ENCODE data around the gene TBC1D4. TPM values are rescaled to one million over a fixed set of nuclear protein-coding genes. Genes with fewer than 3 reads are reported as not detected.
A peak's percentile ranks its signal among the peaks of the same experiment; 100 is the strongest.

The TBC1D4 gene
- polyA plus RNA-seq, 1 of the 3 experiments (the other 2 are of a cell fraction), result 8.8 TPM

DNA sequence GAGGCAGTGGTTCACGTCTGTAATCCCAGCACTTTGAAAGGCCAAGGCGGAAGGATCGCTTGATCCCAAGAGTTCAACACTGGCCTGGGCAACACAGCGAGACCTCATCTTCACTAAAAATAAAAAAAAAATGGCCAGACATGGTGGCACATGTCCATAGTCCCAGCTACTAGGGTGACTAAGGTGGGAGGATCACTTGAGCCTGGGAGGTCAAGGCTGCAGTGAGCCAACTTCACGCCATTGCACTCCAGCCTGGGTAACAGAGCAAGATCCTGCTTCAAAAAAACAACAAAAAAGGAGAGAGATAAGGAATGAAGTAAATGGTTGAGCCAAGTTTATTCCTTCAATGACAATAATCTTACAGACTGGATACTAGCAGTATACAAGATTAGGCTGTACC is 21.3 kb downstream of the TBC1D4 start (continued):
- no peak for TF ChIP-seq RCOR1 (IDR thresholded peaks at IDR 0.05; ENCODE audit: low read length)
- no peak for TF ChIP-seq FOXJ3 (CRISPR knock-in tag; IDR thresholded peaks at IDR 0.05)
- TF ChIP-seq SMC3 (IDR thresholded peaks at IDR 0.05; ENCODE audit: low read depth, low read length), result no peak
- TF ChIP-seq RAD21 (IDR thresholded peaks at IDR 0.05; ENCODE audit: low read length), result no peak
- no peak for TF ChIP-seq SIN3A (IDR thresholded peaks at IDR 0.05; ENCODE audit: borderline replicate concordance, low read depth, low read length)
- TF ChIP-seq EZH2phosphoT487 (IDR thresholded peaks at IDR 0.05; ENCODE audit: borderline replicate concordance, low read depth), result no peak

DNA sequence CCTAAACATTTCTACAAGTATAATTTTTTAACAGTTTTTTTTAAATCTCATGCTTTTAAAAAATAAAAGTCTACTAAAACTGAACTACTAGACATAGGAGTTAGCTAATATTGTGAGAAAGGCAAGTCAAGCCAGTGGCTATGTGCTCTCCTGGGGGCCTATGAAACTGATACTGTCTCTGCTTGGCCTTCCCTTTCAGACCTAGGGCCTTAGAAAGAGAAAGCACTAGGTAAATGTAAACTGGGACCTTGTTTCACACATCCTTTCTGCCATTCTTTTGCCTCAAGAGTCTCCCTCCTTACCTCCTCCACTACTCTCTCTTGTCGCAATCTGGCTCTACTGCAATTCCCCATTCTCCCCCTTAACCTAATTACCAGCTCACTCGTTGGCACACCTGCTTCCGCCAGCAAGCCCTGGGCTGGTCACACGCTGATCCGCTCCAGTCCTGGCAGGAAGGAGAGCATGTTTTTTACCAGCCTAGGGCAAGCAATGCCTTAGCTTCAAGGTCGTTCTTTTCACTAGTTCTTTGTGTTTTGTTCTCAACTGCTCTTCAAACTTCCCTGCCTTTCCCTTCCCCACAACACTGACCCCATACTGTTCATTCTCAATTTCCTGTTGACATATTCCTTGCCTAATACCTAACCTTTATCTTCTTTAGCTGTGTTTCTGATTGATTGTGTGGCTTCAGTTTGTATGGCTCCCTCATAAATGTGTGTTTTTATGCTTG is 23.1 kb downstream of the TBC1D4 start:
- TF ChIP-seq RFX5 (IDR thresholded peaks at IDR 0.05; ENCODE audit: low read length), result no peak
- 0 out of 2 replicates have a peak, but pooled peaks have one; percentile 14 for TF ChIP-seq RCOR1 (IDR thresholded peaks at IDR 0.05; ENCODE audit: low read length)
- H3K79me2 ChIP-seq (ENCODE audit: insufficient read depth), result peaks cover 5% of the 10 kb centered on the region; the same call in 1 of the 2 replicates
- H3F3A ChIP-seq (replicated peaks; ENCODE audit: insufficient read depth), result no peaks in the 10 kb centered on the region
- WGBS (ENCODE audit: low lambda C conversion rate), result 73% methylated on average over 6 of the region's 6 CpGs
- peaks cover 0 to 2% of the 10 kb centered on the region in 2 experiments for H3K36me3 ChIP-seq (replicated peaks in 1 of 2; ENCODE audit: control insufficient read depth in 1 of 2, insufficient read depth in 2 of 2, low read length in 1 of 2)
- DNase-seq, result peak; percentile 48
- POLR2A ChIA-PET, result no interaction called here
- H3K4me2 ChIP-seq, result no peak overlapping the region
- H4K20me1 ChIP-seq (ENCODE audit: insufficient read depth), result no peaks in the 10 kb centered on the region; the same call in 1 of the 2 replicates
- peaks cover 0 to 13% of the 10 kb centered on the region in 2 experiments; a peak in 3 of 4 replicates for H3K4me1 ChIP-seq (ENCODE audit: control insufficient read depth in 1 of 2, insufficient read depth in 2 of 2, low read depth in 1 of 2, low read length in 1 of 2)
- H3K27ac ChIP-seq (ENCODE audit: low read depth in 2 of 2, low read length in 1 of 2), result peak overlapping the region in 1 of 2 experiments; percentile 83; a peak in 2 of 4 replicates
- H3K9me2 ChIP-seq, result no peaks in the 10 kb centered on the region
- H3K4me3 ChIP-seq (ENCODE audit: low read depth in 2 of 2, low read length in 1 of 2), result no peak overlapping the region
- no peaks in the 10 kb centered on the region for H3K9me3 ChIP-seq
- no peak overlapping the region for H2AFZ ChIP-seq (ENCODE audit: low read depth)
- no peaks in the 10 kb centered on the region for H3K27me3 ChIP-seq (ENCODE audit: insufficient read depth)
- CTCF ChIA-PET, result interaction anchor here (1.0 to 1.9 kb wide), 4 partner anchors 11 to 88 kb away, joined by 3 to 4 read pairs (median 3); partner anchors contain the start of gene TBC1D4
- H3K9ac ChIP-seq, result no peak overlapping the region

DNA sequence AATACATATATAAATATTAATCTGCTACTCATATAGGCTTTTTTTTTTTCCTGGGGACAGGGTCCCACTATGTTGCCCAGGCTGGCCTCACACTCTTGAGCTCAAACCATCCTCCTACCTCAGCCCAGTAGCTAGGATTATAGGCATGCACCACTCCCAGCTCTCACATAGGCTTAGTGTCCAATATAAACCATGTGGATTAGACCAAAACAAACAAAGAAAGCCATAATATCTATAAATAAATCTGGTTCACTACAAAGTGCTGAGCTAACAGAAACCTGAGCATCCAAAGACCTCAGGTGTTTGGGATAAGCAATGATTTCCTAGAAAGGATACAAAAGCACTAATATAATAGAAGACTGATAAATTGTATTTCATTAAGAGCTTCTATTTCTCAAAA is 26.0 kb downstream of the TBC1D4 start:
- Histone ChIP-seq H3K4me3 (ENCODE audit: low read depth in 2 of 2, low read length in 1 of 2) (no peak overlapping the region), H3K4me1 (ENCODE audit: control insufficient read depth in 1 of 2, insufficient read depth in 2 of 2, low read depth in 1 of 2, low read length in 1 of 2) (peaks cover 3 to 15% of the 10 kb centered on the region in 2 experiments; a peak in 3 of 4 replicates), H3K9me3 (no peaks in the 10 kb centered on the region), H2AFZ (ENCODE audit: low read depth) (no peak overlapping the region), H3K79me2 (ENCODE audit: insufficient read depth) (peaks cover 5% of the 10 kb centered on the region; the same call in 1 of the 2 replicates), H3K36me3 (replicated peaks in 1 of 2; ENCODE audit: control insufficient read depth in 1 of 2, insufficient read depth in 2 of 2, low read length in 1 of 2) (peaks cover 0 to 2% of the 10 kb centered on the region in 2 experiments), H3F3A (replicated peaks; ENCODE audit: insufficient read depth) (peaks cover 5% of the 10 kb centered on the region), H3K27ac (ENCODE audit: low read depth in 2 of 2, low read length in 1 of 2) (no peak overlapping the region), H3K27me3 (ENCODE audit: insufficient read depth) (no peaks in the 10 kb centered on the region), H3K9ac (no peak overlapping the region), H3K4me2 (no peak overlapping the region), H3K9me2 (no peaks in the 10 kb centered on the region), H4K20me1 (ENCODE audit: insufficient read depth) (no peaks in the 10 kb centered on the region; the same call in 1 of the 2 replicates)
- DNase-seq, result no peak
- ChIA-PET POLR2A (no interaction called here), CTCF (interaction anchor here (1.1 to 2.6 kb wide), 2 partner anchors 26 to 83 kb away, joined by 3 to 9 read pairs; partner anchors contain the start of gene TBC1D4)
- TF ChIP-seq RFX5 (IDR thresholded peaks at IDR 0.05; ENCODE audit: low read length) (no peak), CHD2 (IDR thresholded peaks at IDR 0.05; ENCODE audit: low read length, partially characterized antibody) (no peak), JUND (IDR thresholded peaks at IDR 0.05) (no peak), RXRA (IDR thresholded peaks at IDR 0.05; ENCODE audit: borderline replicate concordance, low read depth) (no peak)
- TF ChIP-seq, protein P1, sequence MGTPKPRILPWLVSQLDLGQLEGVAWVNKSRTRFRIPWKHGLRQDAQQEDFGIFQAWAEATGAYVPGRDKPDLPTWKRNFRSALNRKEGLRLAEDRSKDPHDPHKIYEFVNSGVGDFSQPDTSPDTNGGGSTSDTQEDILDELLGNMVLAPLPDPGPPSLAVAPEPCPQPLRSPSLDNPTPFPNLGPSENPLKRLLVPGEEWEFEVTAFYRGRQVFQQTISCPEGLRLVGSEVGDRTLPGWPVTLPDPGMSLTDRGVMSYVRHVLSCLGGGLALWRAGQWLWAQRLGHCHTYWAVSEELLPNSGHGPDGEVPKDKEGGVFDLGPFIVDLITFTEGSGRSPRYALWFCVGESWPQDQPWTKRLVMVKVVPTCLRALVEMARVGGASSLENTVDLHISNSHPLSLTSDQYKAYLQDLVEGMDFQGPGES (IDR thresholded peaks at IDR 0.05; ENCODE audit: low read depth, low read length), result no peak

All from SK-N-SH (cell line).